ENCODE measurements around the gene TBC1D24. TPM values are rescaled to one million over a fixed set of nuclear protein-coding genes. Genes with fewer than 3 reads are reported as not detected.

The TBC1D24 gene
- 11.3 and 16.3 TPM in 2 replicates for total RNA-seq

DNA sequence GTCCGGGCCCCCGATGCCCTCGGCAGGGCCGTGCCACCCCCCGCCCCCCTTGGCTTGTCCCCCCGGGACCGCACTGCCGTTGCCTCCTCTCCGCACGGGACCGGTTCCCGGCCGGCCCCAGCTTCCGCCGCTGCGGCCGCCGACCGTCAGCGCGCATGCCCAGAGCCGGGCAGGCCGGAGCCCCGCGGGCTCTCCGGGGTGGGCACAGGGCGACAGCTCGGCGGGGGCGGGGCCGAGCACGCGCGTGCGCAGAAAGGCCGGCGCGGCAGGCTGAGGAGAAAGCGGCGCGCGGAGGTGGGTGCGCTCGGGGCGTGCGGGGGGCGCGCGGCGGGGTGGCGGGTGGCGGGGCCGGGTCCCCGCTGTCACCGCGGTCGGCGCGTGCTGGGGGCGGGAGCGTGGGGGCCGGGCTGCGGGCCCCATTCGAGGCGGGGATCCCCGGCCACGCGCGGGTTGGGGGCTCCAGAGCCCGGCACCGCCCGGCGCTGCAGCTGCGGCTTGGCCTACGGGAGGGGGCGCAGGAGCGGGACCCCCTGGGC is at the start of gene TBC1D24:
TSS of gene TBC1D24 (plus strand) at position 251 of the 536 bp plus-strand sequence. CDS start 21,022 bp downstream, outside the sequence.

DNA sequence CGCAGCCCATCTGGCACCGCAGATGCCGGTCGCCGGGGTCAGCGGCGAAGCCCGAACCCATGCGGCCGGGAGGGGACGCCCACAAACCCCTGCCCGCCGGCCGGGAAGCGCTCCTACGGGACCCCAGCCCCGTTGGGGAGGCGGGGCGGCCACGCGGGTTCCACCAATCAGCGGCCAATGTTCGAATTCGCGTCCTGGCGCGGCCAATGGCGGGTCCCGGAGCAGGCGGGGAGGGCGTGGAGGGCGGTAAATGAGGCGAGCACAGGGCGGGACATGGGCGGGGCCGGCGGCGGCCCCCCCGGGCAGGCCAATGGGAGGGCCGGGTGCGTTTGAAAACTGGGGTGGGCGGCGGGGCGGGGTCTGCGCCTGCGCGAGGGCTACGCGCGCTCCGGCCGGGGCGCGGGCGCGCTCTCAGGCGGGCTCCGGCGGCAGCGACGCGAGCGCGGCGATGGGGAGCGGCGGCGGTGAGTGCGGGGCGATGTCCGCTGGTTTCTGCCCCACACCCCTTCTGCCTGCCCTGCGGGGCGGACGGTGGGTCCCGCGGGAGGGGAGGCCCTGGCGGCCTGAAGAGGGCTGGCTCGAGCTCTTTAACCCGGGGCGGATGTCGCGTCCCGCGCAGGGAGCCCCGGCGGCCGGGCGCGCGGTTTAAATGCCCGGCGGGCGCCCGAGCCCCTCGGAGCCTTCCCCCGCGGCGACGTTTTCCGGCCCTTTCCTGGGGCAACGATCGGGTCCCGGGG is 45.7 kb upstream of the TBC1D24 start, which contains the start of gene CCNF:
TSS of gene CCNF (plus strand) at position 414 of the 737 bp plus-strand sequence. CDS start at position 449, 35 bp downstream.

DNA sequence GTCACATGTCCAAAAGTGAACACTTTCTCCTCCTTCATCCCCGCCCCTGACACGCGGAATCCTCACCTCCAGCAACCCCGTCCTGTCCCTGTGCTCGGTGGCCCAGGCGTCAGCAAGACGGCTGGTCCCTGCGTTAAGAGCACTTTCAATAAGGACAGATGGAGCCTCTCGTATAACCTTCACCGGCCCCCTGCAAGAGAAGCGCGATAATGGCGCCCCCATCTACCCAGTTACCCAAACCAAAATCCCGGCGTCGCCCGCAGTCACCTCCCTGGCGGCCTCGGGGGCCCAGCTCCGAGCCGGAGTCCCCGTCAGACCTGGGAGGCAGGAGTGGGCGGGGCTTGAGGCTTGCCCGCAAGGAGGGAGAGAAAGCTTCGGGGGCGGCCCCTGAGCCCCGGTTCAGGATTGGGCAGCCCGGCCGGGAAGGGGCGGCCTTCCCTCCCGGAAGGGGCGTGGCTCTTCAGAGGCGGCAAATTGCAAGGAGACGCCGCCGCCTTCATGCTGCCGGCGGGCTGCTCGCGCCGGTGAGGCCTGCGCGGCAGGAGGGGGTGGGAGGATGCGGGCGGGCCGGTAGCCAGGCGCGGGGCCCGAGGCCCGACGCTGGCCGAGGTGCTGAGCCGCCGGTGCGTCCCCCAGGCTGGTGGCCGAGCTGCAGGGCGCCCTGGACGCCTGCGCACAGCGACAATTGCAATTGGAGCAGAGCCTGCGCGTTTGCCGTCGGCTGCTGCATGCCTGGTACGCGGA is 15.1 kb upstream of the TBC1D24 start, which contains the start of gene TEDC2:
TSS of gene TEDC2 (plus strand) at position 463 of the 744 bp plus-strand sequence. CDS start at position 499, 36 bp downstream.

DNA sequence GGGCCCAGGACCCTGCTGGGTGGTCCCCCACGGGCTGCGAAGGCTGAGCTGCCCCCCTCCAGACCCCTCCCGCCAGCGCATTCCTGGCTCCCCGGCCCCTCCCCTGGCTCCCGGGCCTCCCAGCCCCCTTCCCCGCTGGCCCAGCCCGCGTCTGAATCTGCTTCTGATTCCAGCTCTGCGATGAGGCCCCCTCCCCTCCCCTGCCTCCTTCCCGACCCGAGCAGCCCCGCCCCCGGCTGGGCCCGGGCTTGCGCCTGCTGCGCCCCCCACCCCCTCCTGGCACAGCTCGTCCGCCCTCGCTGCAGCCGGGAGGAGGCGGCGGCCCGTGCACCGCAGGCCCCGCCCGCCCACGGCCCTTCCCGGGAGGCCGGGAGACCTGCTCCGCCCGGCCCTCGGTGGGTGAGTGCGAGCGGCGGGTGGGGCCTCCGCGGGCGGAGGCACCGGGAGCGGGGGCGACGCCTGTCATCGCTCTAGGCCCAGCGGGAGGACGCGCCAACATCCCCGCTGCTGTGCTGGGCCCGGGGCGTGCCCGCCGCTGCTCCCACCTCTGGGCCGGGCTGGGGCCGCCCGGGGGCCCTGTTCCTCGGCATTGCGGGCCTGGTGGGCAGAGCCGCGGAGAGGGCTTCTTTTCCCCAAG is 3.8 kb upstream of the TBC1D24 start, which contains the start of gene NTN3:
TSS of gene NTN3 (plus strand) at position 282 of the 637 bp plus-strand sequence. CDS start 405 bp downstream, outside the sequence.

DNA sequence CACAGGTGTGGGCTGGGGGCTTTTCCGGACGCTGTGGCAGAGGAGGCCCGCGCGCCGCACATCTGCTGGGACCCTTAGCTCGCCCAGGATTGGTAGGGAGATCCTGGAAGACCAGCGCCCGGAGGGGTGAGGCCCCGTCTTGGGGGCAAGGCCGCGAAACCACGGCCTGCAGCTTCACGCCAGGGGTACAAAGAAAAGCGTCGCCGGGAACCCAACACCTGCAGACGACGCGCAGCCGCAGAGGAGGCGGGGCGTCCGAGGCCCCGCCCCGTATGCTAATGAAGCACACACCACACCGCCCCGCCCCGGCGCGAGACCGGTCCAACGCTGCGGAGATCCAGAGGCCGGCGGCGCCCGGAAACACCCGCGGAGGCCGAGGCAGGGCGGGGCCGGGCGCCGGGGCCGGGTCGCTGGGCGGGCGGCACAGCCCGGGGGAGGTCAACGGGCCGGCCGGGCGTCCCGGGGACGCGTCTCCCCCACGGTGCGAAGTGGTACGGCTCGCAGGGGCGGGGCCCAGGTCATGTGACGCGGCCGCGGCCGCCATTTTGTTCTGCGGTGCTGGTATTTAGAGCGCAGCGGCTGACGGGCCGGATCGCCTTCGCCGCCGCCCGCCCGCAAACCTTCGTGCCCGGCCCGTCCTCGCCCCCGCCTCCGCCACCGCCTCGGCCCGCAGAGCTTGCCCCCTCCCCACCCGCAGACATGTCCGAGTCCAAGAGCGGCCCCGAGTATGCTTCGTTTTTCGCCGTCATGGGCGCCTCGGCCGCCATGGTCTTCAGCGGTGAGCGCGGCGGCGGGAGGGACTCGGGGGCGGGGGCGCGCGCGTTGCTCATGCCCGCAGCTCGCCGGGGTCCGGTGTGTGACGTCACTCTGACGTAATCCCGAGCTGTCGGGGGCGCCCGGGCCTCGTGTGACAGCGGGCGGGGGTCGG is 38.7 kb downstream of the TBC1D24 start, which contains the start of gene ATP6V0C:
TSS of gene ATP6V0C (plus strand) at position 548 of the 928 bp plus-strand sequence. CDS start at position 700, 152 bp downstream.

DNA sequence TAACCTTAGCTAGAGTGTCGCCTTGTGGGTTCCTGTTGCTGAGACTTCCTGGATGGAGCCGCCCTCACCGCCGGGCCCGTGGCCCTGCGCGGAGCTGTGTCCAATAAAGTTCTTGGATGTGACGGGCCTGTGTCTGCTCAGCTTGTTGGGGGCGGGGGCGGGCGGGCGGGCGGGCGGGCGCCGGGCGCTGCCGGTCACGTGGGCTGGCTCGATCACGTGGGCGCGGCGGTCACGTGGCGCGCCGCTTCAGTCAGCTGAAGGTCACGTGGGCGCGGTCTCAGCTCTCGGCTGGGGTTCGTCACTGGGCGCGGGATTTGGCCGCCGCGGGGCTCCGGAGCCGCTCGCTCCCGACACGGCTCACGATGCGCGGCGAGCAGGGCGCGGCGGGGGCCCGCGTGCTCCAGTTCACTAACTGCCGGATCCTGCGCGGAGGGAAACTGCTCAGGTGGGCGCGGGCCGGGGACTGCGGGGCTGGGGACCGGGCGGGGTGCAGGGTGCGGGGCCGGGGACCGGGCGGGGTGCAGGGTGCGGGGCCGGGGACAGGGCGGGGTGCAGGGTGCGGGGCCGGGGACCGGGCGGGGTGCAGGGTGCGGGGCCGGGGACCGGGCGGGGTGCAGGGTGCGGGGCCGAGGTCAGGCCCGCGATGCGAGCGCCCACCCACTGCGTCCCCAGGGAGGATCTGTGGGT is 45.3 kb downstream of the TBC1D24 start, which contains the start of gene AMDHD2:
TSS of gene AMDHD2 (plus strand) at position 275 of the 687 bp plus-strand sequence. CDS start at position 363, 88 bp downstream.

DNA sequence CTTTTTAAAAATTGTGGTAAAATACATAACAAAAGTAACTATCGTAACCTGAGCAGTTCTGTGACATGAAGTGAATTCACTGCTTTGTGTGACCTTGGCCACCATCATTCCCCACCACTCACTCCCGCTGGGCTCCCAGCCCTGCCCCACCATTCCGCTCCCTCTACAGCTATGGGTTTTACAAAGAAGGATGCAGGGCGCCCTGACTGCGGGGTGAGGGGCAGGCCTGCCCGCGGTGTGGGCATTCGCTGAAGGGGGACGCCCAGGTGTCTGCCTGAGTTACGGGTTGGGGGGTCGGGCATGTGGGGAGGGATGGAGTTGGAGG is 56.4 kb downstream of the TBC1D24 start, which contains the start of gene CEMP1:
TSS of gene CEMP1 (minus strand) at position 38 of the 325 bp plus-strand sequence. CDS start 335 bp downstream, outside the sequence.

DNA sequence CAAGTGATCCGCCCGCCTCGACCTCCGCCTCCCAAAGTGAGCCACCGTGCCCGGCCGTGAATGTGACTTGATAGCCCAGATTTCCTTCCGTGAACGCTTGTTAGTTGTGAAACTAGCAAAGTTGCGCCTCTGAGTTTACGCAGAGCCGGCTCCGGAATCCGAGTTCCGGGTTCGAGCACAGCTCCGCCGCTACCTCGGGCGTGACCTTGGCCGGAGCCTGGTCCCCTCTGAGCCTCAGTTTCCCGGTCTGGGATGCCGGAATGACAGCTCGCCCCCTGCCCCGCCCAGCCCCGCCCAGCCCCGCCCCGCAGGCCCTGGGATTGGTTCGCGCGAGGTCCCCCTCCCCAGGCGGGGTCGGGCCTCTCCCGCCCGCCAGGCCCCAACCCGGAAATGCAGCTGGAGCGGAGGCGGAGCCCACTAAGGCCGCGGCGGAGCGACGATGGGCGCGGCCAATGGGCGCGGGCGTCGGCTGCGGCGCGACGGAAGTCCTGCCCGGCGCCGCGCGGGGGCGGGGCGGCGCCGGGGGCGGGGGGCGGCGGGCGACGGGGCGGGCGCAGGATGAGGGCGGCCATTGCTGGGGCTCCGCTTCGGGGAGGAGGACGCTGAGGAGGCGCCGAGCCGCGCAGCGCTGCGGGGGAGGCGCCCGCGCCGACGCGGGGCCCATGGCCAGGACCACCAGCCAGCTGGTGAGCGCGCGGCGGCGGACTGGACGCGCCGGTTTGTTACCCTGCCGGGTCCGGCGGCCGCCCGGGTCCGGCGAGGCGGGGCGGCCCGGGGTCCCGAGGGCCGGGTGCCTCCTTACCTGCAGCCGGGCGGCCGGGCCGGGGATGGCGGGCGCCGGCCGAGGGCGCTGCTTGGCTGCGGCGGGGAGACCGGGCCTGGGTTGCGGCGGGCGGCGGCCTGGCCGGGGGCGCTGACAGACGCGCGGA is 62.8 kb downstream of the TBC1D24 start, which contains the start of gene PDPK1:
TSS of gene PDPK1 (plus strand) at position 571 of the 929 bp plus-strand sequence. CDS start at position 663, 92 bp downstream.

Other genes with a start within 250 kb of the TBC1D24 start
- 0.56 and 0.58 TPM in 2 replicates for gene DNASE1L2, start 238.7 kb upstream of the TBC1D24 start, total RNA-seq
- gene ECI1, start 223.5 kb upstream of the TBC1D24 start, total RNA-seq, result 21.4 and 30.5 TPM in 2 replicates
- gene RNPS1, start 207.0 kb upstream of the TBC1D24 start, total RNA-seq, result 39.2 and 117 TPM in 2 replicates
- gene ABCA3, start 134.4 kb upstream of the TBC1D24 start, total RNA-seq, result 2.1 and 2.8 TPM in 2 replicates
- 4.2 and 37.0 TPM in 2 replicates for gene CCNF, start 45.7 kb upstream of the TBC1D24 start, total RNA-seq
- gene TEDC2, start 15.0 kb upstream of the TBC1D24 start, total RNA-seq, result 1.7 and 12.5 TPM in 2 replicates
- gene NTN3, start 3.8 kb upstream of the TBC1D24 start, total RNA-seq, result 0.19 and 0.56 TPM in 2 replicates
- gene ATP6V0C, start 38.8 kb downstream of the TBC1D24 start, total RNA-seq, result 6.8 and 8.4 TPM in 2 replicates
- 24.0 and 42.3 TPM in 2 replicates for gene AMDHD2, start 45.2 kb downstream of the TBC1D24 start, total RNA-seq
- not detected in 2 replicates for gene CEMP1, start 56.3 kb downstream of the TBC1D24 start, total RNA-seq
- 16.9 and 22.8 TPM in 2 replicates for gene PDPK1, start 62.9 kb downstream of the TBC1D24 start, total RNA-seq
- gene KCTD5, start 207.4 kb downstream of the TBC1D24 start, total RNA-seq, result 21.4 and 32.6 TPM in 2 replicates
- gene PRSS27, start 245.1 kb downstream of the TBC1D24 start, total RNA-seq, result 0.19 and 0.56 TPM in 2 replicates